GM23248 (cell line): Measurements from ENCODE around the gene SHPK. TPM values are rescaled to one million over a fixed set of nuclear protein-coding genes. Genes with fewer than 3 reads are reported as not detected.
A peak's percentile ranks its signal among the peaks of the same experiment; 100 is the strongest.

ENCODE experiments used
- DNase-seq: peaks from one replicate; pipeline ENCODE4 v3.0.0-alpha.2; 2015
- H2AFZ ChIP-seq: fragments of 200-600 bp; sonication (generic); 2 replicates; pipeline ENCODE4 v1.6.1; 2016; ENCODE audit warnings: antibody characterized with exemption
- H3F3A ChIP-seq: fragments of 200-600 bp; sonication (generic); 2 replicates; pipeline ENCODE4 v1.6.1; 2016; ENCODE audit warnings: mild to moderate bottlenecking, antibody characterized with exemption, mixed run types; ENCODE audit not compliant: insufficient read depth
- H3K27ac ChIP-seq: fragments of 200-600 bp; sonication (generic); 2 replicates; pipeline ENCODE4 v1.5.1; 2016; ENCODE audit warnings: mild to moderate bottlenecking
- H3K27me3 ChIP-seq: fragments of 200-600 bp; sonication (generic); replicated peaks from 2 replicates; pipeline ENCODE4 v1.6.1; 2016; ENCODE audit warnings: mild to moderate bottlenecking; ENCODE audit not compliant: insufficient read depth
- H3K36me3 ChIP-seq: fragments of 200-600 bp; sonication (generic); 2 replicates; pipeline ENCODE4 v1.6.1; 2016; ENCODE audit warnings: low read depth, mild to moderate bottlenecking
- H3K4me1 ChIP-seq: fragments of 200-600 bp; sonication (generic); 2 replicates; pipeline ENCODE4 v1.6.1; 2016; ENCODE audit warnings: mild to moderate bottlenecking; ENCODE audit not compliant: insufficient read depth
- H3K4me2 ChIP-seq: fragments of 200-600 bp; sonication (generic); one replicate; pipeline ENCODE4 v1.6.1; 2016; ENCODE audit warnings: mild to moderate bottlenecking; ENCODE audit not compliant: unreplicated experiment
- H3K4me3 ChIP-seq: fragments of 200-600 bp; sonication (generic); 2 replicates; pipeline ENCODE4 v1.5.1; 2016; ENCODE audit warnings: mild to moderate bottlenecking
- H3K79me2 ChIP-seq: fragments of 200-600 bp; sonication (generic); 2 replicates; pipeline ENCODE4 v1.6.1; 2016; ENCODE audit warnings: mild to moderate bottlenecking; ENCODE audit not compliant: insufficient read depth
- H3K9ac ChIP-seq: fragments of 200-600 bp; sonication (generic); 2 replicates; pipeline ENCODE4 v1.6.1; 2016; ENCODE audit warnings: mild to moderate bottlenecking
- H3K9me2 ChIP-seq: fragments of 200-600 bp; sonication (generic); 2 replicates; pipeline ENCODE4 v1.6.1; 2016; ENCODE audit warnings: mixed run types, mild to moderate bottlenecking, moderate library complexity; ENCODE audit not compliant: insufficient read depth
- H3K9me3 ChIP-seq: fragments of 200-600 bp; sonication (generic); one replicate; pipeline ENCODE4 v1.6.1; 2017; ENCODE audit warnings: low read depth
- H4K20me1 ChIP-seq: fragments of 200-600 bp; sonication (generic); 2 replicates; pipeline ENCODE4 v1.6.0; 2016; ENCODE audit not compliant: insufficient read depth
- EZH2 ChIP-seq: fragments of 200-600 bp; sonication (generic); IDR thresholded peaks from 2 replicates; pipeline ENCODE4 v1.6.1; 2018; ENCODE audit warnings: antibody characterized with exemption, mild to moderate bottlenecking; ENCODE audit not compliant: insufficient read depth, poor library complexity, severe bottlenecking
- EZH2phosphoT487 ChIP-seq: fragments of 200-600 bp; sonication (generic); IDR thresholded peaks from 2 replicates; pipeline ENCODE4 v1.6.1; 2018; ENCODE audit warnings: antibody characterized with exemption, moderate library complexity, mild to moderate bottlenecking, low read depth; ENCODE audit not compliant: insufficient read depth
- WGBS, 2 experiments: methylation state at CpG; one replicate each; pipeline ENCODE4 v1.1.6; 2015 to 2017; ENCODE audit warnings: low lambda C conversion rate in 2 of 2, low coverage in 1 of 2; ENCODE audit errors: missing lambda C conversion rate in 2 of 2; 5-methylcytosine and 5-hydroxymethylcytosine counted together
- in situ Hi-C: fragments of 300-500 bp; cut with MboI; formaldehyde crosslinking; loops from 2 replicates; pipeline ENCODE4 v1.15.0; 2020
- polyA plus RNA-seq: library from polyadenylated mRNA; unstranded; fragments of >200 nt; fragmentation: Nextera tagmentation; extraction: Ambion mirVana; gene quantifications from 2 replicates; pipeline ENCODE4 v1.2.1, GENCODE V29; 2016
- total RNA-seq: library from RNA; depleted of rRNA; stranded (reverse); fragments of >200 nt; shearing (Covaris generic); gene quantifications from 2 replicates; pipeline ENCODE4 v1.2.3, GENCODE V29; 2014

SHPK gene
- total and polyA plus RNA-seq, 2 experiments from 2014 or later = 3.1 to 5.8 TPM

GRCh38 chr17:3665834-3666233 is 29.8 kb upstream of the SHPK start:
- Histone ChIP-seq H3K9ac (no peak overlapping the region; the same call in 1 of the 2 replicates), H3K4me3 (0 out of 2 replicates have a peak overlapping the region, but pooled peaks have one; percentile 15), H3K36me3 (no peaks in the 10 kb centered on the region), H3K4me1 (peaks cover 16% of the 10 kb centered on the region), H3K9me2 (no peaks in the 10 kb centered on the region), H3K79me2 (peaks cover 53% of the 10 kb centered on the region), H3K27ac (no peak overlapping the region), H3K9me3 (no peaks in the 10 kb centered on the region), H2AFZ (no peak overlapping the region), H3F3A (peaks cover 4% of the 10 kb centered on the region; the same call in 1 of the 2 replicates), H3K27me3 (no peaks in the 10 kb centered on the region), H3K4me2 (peak overlapping the region; percentile 41), H4K20me1 (no peaks in the 10 kb centered on the region)
- DNase-seq = no peak
- in situ Hi-C loops = no loop called here
- TF ChIP-seq EZH2 = no peak
- no peak for TF ChIP-seq EZH2phosphoT487
- 39 to 47% methylated on average over 5 of the region's 5 CpGs for WGBS, 2 experiments

GRCh38 chr17:3663102-3664011 is 27.3 kb upstream of the SHPK start:
- H3K4me1 ChIP-seq = peaks cover 18% of the 10 kb centered on the region
- H3K27me3 ChIP-seq = no peaks in the 10 kb centered on the region
- peaks cover 9% of the 10 kb centered on the region; the same call in 1 of the 2 replicates for H3F3A ChIP-seq
- H3K4me3 ChIP-seq = no peak overlapping the region
- no peak for DNase-seq
- in situ Hi-C loops = no loop called here
- H3K27ac ChIP-seq = no peak overlapping the region
- H3K9me2 ChIP-seq = no peaks in the 10 kb centered on the region
- no peaks in the 10 kb centered on the region for H4K20me1 ChIP-seq
- no peaks in the 10 kb centered on the region for H3K9me3 ChIP-seq
- H2AFZ ChIP-seq = no peak overlapping the region
- no peak overlapping the region for H3K9ac ChIP-seq
- no peak for TF ChIP-seq EZH2phosphoT487
- no peak for TF ChIP-seq EZH2
- H3K4me2 ChIP-seq = no peak overlapping the region
- H3K79me2 ChIP-seq = peaks cover 31% of the 10 kb centered on the region
- no peaks in the 10 kb centered on the region for H3K36me3 ChIP-seq
- 89 to 90% methylated on average over 31 to 33 of the region's 33 CpGs for WGBS, 2 experiments

- Histone ChIP-seq H3K9me2 (no peaks in the 10 kb centered on the region), H3K4me2 (no peak overlapping the region), H3K4me3 (no peak overlapping the region), H4K20me1 (no peaks in the 10 kb centered on the region), H3K9me3 (no peaks in the 10 kb centered on the region), H2AFZ (no peak overlapping the region), H3K4me1 (peaks cover 12% of the 10 kb centered on the region), H3K36me3 (no peaks in the 10 kb centered on the region), H3F3A (peaks cover 9% of the 10 kb centered on the region; the same call in 1 of the 2 replicates), H3K9ac (no peak overlapping the region), H3K27ac (peak overlapping the region; percentile 15; the same call in 1 of the 2 replicates), H3K27me3 (no peaks in the 10 kb centered on the region), H3K79me2 (peaks cover 9% of the 10 kb centered on the region; the same call in 1 of the 2 replicates)
- TF ChIP-seq EZH2phosphoT487 (no peak), EZH2 (no peak)
- in situ Hi-C loops = no loop called here
- DNase-seq = no peak
- 66 to 78% methylated on average over 23 of the region's 23 CpGs for WGBS, 2 experiments
Measured at GRCh38 chr17:3660311-3660891, 24.4 kb upstream of the SHPK start.

- H3K4me2 ChIP-seq = no peak overlapping the region
- H2AFZ ChIP-seq = no peak overlapping the region
- no peaks in the 10 kb centered on the region for H3K36me3 ChIP-seq
- no peaks in the 10 kb centered on the region for H3K9me2 ChIP-seq
- no peaks in the 10 kb centered on the region for H3K27me3 ChIP-seq
- in situ Hi-C loops = no loop called here
- peaks cover 9% of the 10 kb centered on the region; the same call in 1 of the 2 replicates for H3F3A ChIP-seq
- H3K9me3 ChIP-seq = no peaks in the 10 kb centered on the region
- no peak for TF ChIP-seq EZH2phosphoT487
- TF ChIP-seq EZH2 = no peak
- H3K4me1 ChIP-seq = peaks cover 12% of the 10 kb centered on the region
- 6 to 7% methylated on average over 22 of the region's 22 CpGs for WGBS, 2 experiments
- H3K9ac ChIP-seq = peak overlapping the region; percentile 36
- peak; percentile 95 for DNase-seq
- no peaks in the 10 kb centered on the region for H4K20me1 ChIP-seq
- peak overlapping the region; percentile 54 for H3K27ac ChIP-seq
- H3K79me2 ChIP-seq = peaks cover 2% of the 10 kb centered on the region; the same call in 1 of the 2 replicates
- H3K4me3 ChIP-seq = no peak overlapping the region
Measured at GRCh38 chr17:3659541-3660111, 23.6 kb upstream of the SHPK start.
